Pancreas (tissue), 10 donors: Measurements from ENCODE around the gene STK4. TPM values are rescaled to one million over a fixed set of nuclear protein-coding genes. Genes with fewer than 3 reads are reported as not detected.

Experiments
- ATAC-seq, 4 donors: fragments of 200-7000 bp; cut with Tn5 transposase; one replicate each; pipeline versions ENCODE4 v1.8.0 to v1.9.1; 2020; ENCODE audit warnings: mild to moderate bottlenecking in 4 of 4, moderate library complexity in 4 of 4
- DNase-seq, 6 donors: peaks; one replicate each; pipeline ENCODE4 v3.0.0-alpha.2; 2020
- FAIRE-seq: peaks from 2 replicates; lab custom pipeline; 2012; peaks lifted over from hg19 to GRCh38; lab: Jason Lieb, UNC
- H3K27ac ChIP-seq, 4 donors: fragments of 200-600 bp; sonication (generic); 1 replicate in 3 of 4; 2 replicates in 1 of 4; pipeline versions ENCODE4 v1.5.0 to v1.8.0; 2020
- H3K27me3 ChIP-seq, 4 donors: fragments of 200-600 bp; one replicate each; pipeline ENCODE4 v1.8.0; 2021
- H3K36me3 ChIP-seq, 3 donors: fragments of 200-600 bp; sonication (generic) in 1 of 3; one replicate each; pipeline versions ENCODE4 v1.5.0 to v1.8.0; 2020 to 2021
- H3K4me1 ChIP-seq, 3 donors: fragments of 200-600 bp; one replicate each; pipeline ENCODE4 v1.8.0; 2021
- H3K4me3 ChIP-seq, 4 donors: fragments of 200-600 bp; sonication (generic) in 2 of 4; one replicate each; pipeline versions ENCODE4 v1.5.0 to v1.8.0; 2020 to 2021
- H3K9me3 ChIP-seq, 4 donors: fragments of 200-600 bp; one replicate each; pipeline ENCODE4 v1.8.0; 2021
- WGBS, 2 donors: extraction: QIAGEN DNeasy Blood & Tissue Kit; methylation state at CpG; one replicate each; pipeline ENCODE4 v1.1.7; 2013; 5-methylcytosine and 5-hydroxymethylcytosine counted together
- intact Hi-C, 3 donors: fragments of 100-400 bp; cut with DNase I; formaldehyde crosslinking; loops; one replicate each; pipeline versions ENCODE4 v1.11.1 to v1.14.2; 2022
- polyA plus RNA-seq, 2 donors: library from polyadenylated mRNA; stranded (reverse); fragments of 200-250 nt; gene quantifications; one replicate each; pipeline ENCODE4 v1.2.3, GENCODE V29; 2013
- total RNA-seq, 6 donors: library from RNA; stranded (reverse); fragmentation: NEBNext Ultra II Directional in 4 of 6; extraction: Animal tissue kit (Norgen Biotek cat#: 25700) in 4 of 6; gene quantifications; one replicate each; pipeline versions ENCODE4 v1.2.1 to v1.2.4, GENCODE V29; 2021 to 2023
- TF ChIP-seq, protein P1 (sequence below), 4 donors: fragments of 200-600 bp; sonication (generic) in 3 of 4; IDR thresholded peaks; one replicate each; pipeline versions ENCODE4 v1.5.0 to v1.8.0; 2021; ENCODE audit warnings: antibody characterized with exemption in 4 of 4
- donor health status: healthy with polysubstance abuse.
- donor health status: DM: no; HTN: no; CAD: no; lungs with moderate emphysema.
- donor health status: DM: no; HTN: no; CAD: no.
- donor health status: control.
- donor health status: control.
- donor health status: Bipolar disorder and iron deficiency.
- donor health status: DM: yes; HTN: yes; CAD: no.
- donor health status: DM: no; HTN: no; CAD: no.
- donor health status: DM: no; HTN: no; CAD: no.
- donor health status: DM: yes; HTN: yes; CAD: no.

The STK4 gene
- total and polyA plus RNA-seq, 8 donors = 3.7 to 18.9 (median 8.8) TPM

DNA sequence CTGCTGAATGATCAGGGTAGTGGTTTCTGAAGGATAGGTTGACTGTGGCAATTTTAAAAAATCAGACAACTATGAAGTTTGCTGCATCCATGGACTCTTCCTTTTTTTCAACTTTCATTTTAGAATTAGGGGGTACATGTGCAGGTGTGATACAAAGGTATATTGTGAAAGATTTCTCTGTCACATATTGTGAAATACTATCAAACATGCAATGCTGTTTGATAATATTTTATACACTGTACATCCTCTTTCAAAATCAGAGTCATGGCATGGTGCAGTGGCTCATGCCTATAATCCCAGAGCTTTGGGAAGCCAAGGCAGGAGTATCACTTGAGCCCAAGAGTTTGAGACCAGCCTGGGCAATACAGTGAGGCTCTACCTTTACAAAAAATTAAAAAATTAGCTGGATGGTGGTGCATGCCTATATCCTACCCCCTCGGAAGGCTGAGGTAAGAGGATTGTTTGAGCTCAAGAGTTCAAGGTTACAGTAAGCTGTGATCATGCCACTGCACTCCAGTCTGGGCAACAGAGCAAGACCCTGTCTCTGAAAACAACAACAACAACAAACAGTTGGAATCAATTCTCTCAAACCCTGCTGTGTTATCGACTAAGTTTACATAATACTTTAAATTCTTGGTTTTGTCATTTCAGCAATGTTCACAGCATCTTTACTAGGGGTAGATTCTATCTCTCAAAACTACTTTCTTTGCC, 153.4 kb downstream of the STK4 start:
- Histone ChIP-seq H3K27me3 (no peaks in the 10 kb centered on the region), H3K27ac (no peak overlapping the region), H3K9me3 (no peaks in the 10 kb centered on the region), H3K36me3 (no peaks in the 10 kb centered on the region), H3K4me3 (no peak overlapping the region), H3K4me1 (no peaks in the 10 kb centered on the region)
- TF ChIP-seq, protein P1, sequence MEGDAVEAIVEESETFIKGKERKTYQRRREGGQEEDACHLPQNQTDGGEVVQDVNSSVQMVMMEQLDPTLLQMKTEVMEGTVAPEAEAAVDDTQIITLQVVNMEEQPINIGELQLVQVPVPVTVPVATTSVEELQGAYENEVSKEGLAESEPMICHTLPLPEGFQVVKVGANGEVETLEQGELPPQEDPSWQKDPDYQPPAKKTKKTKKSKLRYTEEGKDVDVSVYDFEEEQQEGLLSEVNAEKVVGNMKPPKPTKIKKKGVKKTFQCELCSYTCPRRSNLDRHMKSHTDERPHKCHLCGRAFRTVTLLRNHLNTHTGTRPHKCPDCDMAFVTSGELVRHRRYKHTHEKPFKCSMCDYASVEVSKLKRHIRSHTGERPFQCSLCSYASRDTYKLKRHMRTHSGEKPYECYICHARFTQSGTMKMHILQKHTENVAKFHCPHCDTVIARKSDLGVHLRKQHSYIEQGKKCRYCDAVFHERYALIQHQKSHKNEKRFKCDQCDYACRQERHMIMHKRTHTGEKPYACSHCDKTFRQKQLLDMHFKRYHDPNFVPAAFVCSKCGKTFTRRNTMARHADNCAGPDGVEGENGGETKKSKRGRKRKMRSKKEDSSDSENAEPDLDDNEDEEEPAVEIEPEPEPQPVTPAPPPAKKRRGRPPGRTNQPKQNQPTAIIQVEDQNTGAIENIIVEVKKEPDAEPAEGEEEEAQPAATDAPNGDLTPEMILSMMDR (IDR thresholded peaks at IDR 0.05) = no peak
- ATAC-seq = no peak
- intact Hi-C loops = loop anchor here in 1 of 3 donors (10.0 kb wide), 1 partner anchor 165 kb away; no protein-coding TSS in a partner anchor
- FAIRE-seq = no peak
- DNase-seq = no peak
- 56 to 69% methylated on average over 2 of the region's 2 CpGs for WGBS, 2 donors

DNA sequence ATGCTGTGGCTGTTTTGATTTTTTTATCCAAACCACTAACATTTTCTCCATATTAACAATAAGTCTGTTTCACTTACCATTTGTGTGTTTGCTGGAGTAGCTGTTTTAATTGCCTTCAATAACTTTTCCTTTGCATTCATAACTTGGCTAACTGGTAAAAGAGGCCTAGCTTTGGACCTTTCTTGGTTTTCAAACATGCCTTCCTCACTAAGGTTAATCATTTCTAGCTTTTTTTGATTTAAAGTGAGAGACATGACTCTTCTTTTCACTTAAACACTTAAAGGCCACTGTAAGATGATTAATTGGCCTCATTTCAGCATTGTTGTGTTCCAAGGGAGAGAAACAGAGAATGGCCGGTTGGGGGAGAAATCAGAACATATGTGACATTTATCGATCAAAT, 155.1 kb downstream of the STK4 start:
- no peaks in the 10 kb centered on the region for H3K4me1 ChIP-seq
- H3K27me3 ChIP-seq = no peaks in the 10 kb centered on the region
- H3K9me3 ChIP-seq = no peaks in the 10 kb centered on the region
- DNase-seq = no peak
- TF ChIP-seq, protein P1 (IDR thresholded peaks at IDR 0.05) = no peak
- intact Hi-C loops = loop anchor here in 1 of 3 donors (10.0 kb wide), 1 partner anchor 163 kb away; no protein-coding TSS in a partner anchor
- H3K27ac ChIP-seq = no peak overlapping the region
- H3K4me3 ChIP-seq = no peak overlapping the region
- WGBS, 2 donors = 75 to 82% methylated on average over 2 of the region's 2 CpGs
- no peaks in the 10 kb centered on the region for H3K36me3 ChIP-seq
- no peak for ATAC-seq
- no peak for FAIRE-seq

DNA sequence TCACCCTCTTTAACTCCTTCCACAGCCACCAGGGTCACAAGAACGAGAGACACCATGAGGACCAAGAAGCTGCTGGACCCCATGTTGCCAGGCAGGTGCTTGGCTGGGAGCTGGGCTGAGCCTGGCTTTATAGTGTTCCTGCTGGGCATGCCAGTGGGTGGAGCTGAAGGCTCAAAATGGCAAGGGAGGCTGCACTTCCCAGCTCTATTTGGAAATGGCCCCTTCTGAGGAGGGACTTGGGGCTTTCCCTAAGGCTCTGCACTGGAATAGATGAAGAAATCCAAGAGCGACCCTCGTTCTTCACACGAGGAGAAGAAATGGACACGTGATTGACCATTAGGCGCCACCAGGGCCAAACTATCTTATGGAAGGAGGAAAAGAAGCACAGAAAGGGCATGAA, 158.1 kb downstream of the STK4 start, which contains the start of gene WFDC12:
Gene WFDC12, minus strand, starts transcription at position 101 of the 400 bp plus-strand sequence. Its CDS starts 18 bp downstream, at position 83.
- Histone ChIP-seq H3K9me3 (no peaks in the 10 kb centered on the region), H3K27ac (no peak within 1 kb of the TSS), H3K4me3 (no peak within 1 kb of the TSS), H3K36me3 (no peaks in the 10 kb centered on the region), H3K4me1 (no peaks in the 10 kb centered on the region), H3K27me3 (no peaks in the 10 kb centered on the region)
- WGBS, 2 donors = 68 to 83% methylated on average over 6 of the region's 6 CpGs
- no peak for DNase-seq
- no peak for FAIRE-seq
- ATAC-seq = no peak
- TF ChIP-seq, protein P1 (IDR thresholded peaks at IDR 0.05) = no peak
- intact Hi-C loops = loop anchor here in 1 of 3 donors (10.0 kb wide), 1 partner anchor 160 kb away; no protein-coding TSS in a partner anchor

DNA sequence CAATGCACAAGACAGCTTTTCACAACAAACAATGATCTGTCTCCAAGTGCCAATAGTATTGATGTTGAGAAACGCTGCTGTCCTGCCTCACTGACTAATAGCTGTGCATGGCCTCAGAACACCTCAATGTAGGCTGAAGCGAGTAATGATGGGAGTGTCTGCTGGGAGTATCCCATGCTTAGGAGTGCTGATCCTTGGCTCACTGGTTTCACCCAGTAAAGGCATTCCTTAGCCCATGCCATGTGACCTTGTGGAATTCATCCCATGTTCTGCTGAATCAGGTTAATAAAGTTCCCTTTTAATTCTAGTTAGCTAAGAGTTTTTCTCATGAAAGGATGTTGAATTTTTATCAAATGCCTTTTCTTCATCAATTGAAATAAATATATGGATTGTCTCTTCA, 161.8 kb downstream of the STK4 start:
- TF ChIP-seq, protein P1 (IDR thresholded peaks at IDR 0.05) = no peak
- H3K9me3 ChIP-seq = no peaks in the 10 kb centered on the region
- H3K27ac ChIP-seq = no peak overlapping the region
- no peaks in the 10 kb centered on the region for H3K36me3 ChIP-seq
- FAIRE-seq = no peak
- H3K27me3 ChIP-seq = no peaks in the 10 kb centered on the region
- no peak for DNase-seq
- H3K4me1 ChIP-seq = no peaks in the 10 kb centered on the region
- intact Hi-C loops = loop anchor here in 1 of 3 donors (10.0 kb wide), 1 partner anchor 157 kb away; no protein-coding TSS in a partner anchor
- ATAC-seq = no peak
- no peak overlapping the region for H3K4me3 ChIP-seq
- 47 to 53% methylated on average over 2 of the region's 2 CpGs for WGBS, 2 donors

Other genes with a start within 250 kb of the STK4 start
- gene KCNK15, start 220.6 kb upstream of the STK4 start, total RNA-seq = 1 to 10 TPM in 3 of 6 donors, under 1 TPM in 3; 0.75 to 2.5 (median 1.4) TPM
- 1 to 10 TPM in 1 of 2 donors, under 1 TPM in 1; 0.42 to 1.1 TPM for gene KCNK15, start 220.6 kb upstream of the STK4 start, polyA plus RNA-seq
- under 1 TPM in 5 of 6 donors, not detected in 1; 0.03 to 0.20 (median 0.09) TPM for gene RIMS4, start 156.0 kb upstream of the STK4 start, total RNA-seq
- gene RIMS4, start 156.0 kb upstream of the STK4 start, polyA plus RNA-seq = under 1 TPM; 0.07 to 0.08 TPM
- gene YWHAB, start 80.8 kb upstream of the STK4 start, total RNA-seq = 10 to 100 TPM; 24.9 to 87.3 (median 47.0) TPM
- gene YWHAB, start 80.8 kb upstream of the STK4 start, polyA plus RNA-seq = 10 to 100 TPM; 17.9 to 47.4 TPM
- 10 to 100 TPM; 18.7 to 64.5 (median 22.4) TPM for gene PABPC1L, start 56.5 kb upstream of the STK4 start, total RNA-seq
- gene PABPC1L, start 56.5 kb upstream of the STK4 start, polyA plus RNA-seq = 100 to 1,000 TPM; 150 to 156 TPM
- 10 to 100 TPM in 2 of 6 donors, 1 to 10 TPM in 4; 4.9 to 12.4 (median 7.4) TPM for gene TOMM34, start 6.1 kb upstream of the STK4 start, total RNA-seq
- gene TOMM34, start 6.1 kb upstream of the STK4 start, polyA plus RNA-seq = 10 to 100 TPM in 1 of 2 donors, 1 to 10 TPM in 1; 7.4 to 18.6 TPM
- gene KCNS1, start 134.6 kb downstream of the STK4 start, total RNA-seq = 1 to 10 TPM in 1 of 6 donors, under 1 TPM in 4, not detected in 1; 0.04 to 1.3 (median 0.16) TPM
- under 1 TPM; 0.04 to 0.05 TPM for gene KCNS1, start 134.6 kb downstream of the STK4 start, polyA plus RNA-seq
- not detected for gene WFDC5, start 148.7 kb downstream of the STK4 start, total RNA-seq
- gene WFDC5, start 148.7 kb downstream of the STK4 start, polyA plus RNA-seq = not detected
- not detected for gene WFDC12, start 158.0 kb downstream of the STK4 start, total RNA-seq
- gene WFDC12, start 158.0 kb downstream of the STK4 start, polyA plus RNA-seq = not detected
- gene PI3, start 208.4 kb downstream of the STK4 start, total RNA-seq = 1 to 10 TPM in 2 of 6 donors, under 1 TPM in 1, not detected in 3; 0.67 to 1.9 (median 1.4) TPM
- under 1 TPM; 0.40 to 0.72 TPM for gene PI3, start 208.4 kb downstream of the STK4 start, polyA plus RNA-seq
- not detected for gene SEMG1, start 240.5 kb downstream of the STK4 start, total RNA-seq
- not detected for gene SEMG1, start 240.5 kb downstream of the STK4 start, polyA plus RNA-seq